Gastroesophageal sphincter (tissue), 4 donors: ENCODE results near the gene SLC19A3. TPM values are rescaled to one million over a fixed set of nuclear protein-coding genes. Genes with fewer than 3 reads are reported as not detected.
"Not testable (repeated sequence)": the region's sequence is repeated elsewhere in the genome, so short reads cannot be mapped to it uniquely, and the experiment has no call there.

ENCODE experiments used
- ATAC-seq: fragments of 150-250 bp; one replicate; pipeline ENCODE4 v1.9.1; 2016; ENCODE audit warnings: mild to moderate bottlenecking, moderate library complexity
- H3K27ac ChIP-seq, 4 donors: fragments of 200-600 bp; sonication (generic) in 3 of 4; 1 replicate in 3 of 4; 2 replicates in 1 of 4; pipeline ENCODE4 v1.5.1; 2016 to 2019
- H3K27me3 ChIP-seq: fragments of 200-600 bp; sonication (generic); one replicate; pipeline ENCODE4 v1.5.1; 2019
- H3K36me3 ChIP-seq, 2 donors: fragments of 200-600 bp; sonication (generic); one replicate each; pipeline ENCODE4 v1.5.1; 2019; ENCODE audit warnings: control low read depth in 1 of 2
- H3K4me1 ChIP-seq, 3 donors: fragments of 200-600 bp; sonication (generic); 1 replicate in 2 of 3; 2 replicates in 1 of 3; pipeline ENCODE4 v1.5.1; 2016 to 2019; ENCODE audit warnings: control low read depth in 2 of 3
- H3K4me3 ChIP-seq, 2 donors: fragments of 200-600 bp; sonication (generic); one replicate each; pipeline ENCODE4 v1.5.1; 2019; ENCODE audit warnings: mild to moderate bottlenecking in 1 of 2, moderate library complexity in 1 of 2
- H3K9me3 ChIP-seq, 3 donors: fragments of 200-600 bp; sonication (generic); one replicate each; pipeline ENCODE4 v1.5.1; 2017 to 2019; ENCODE audit warnings: control low read depth in 2 of 3
- EP300 ChIP-seq: sonication (generic); formaldehyde crosslinking; IDR thresholded peaks from one replicate; pipeline ENCODE4 v1.6.1; 2017; ENCODE audit warnings: antibody characterized with exemption, mild to moderate bottlenecking
- POLR2A ChIP-seq, 2 donors: fragments of 450-650 bp; IDR thresholded peaks; one replicate each; pipeline ENCODE4 v1.6.1; 2017; ENCODE audit warnings: antibody characterized with exemption in 2 of 2, mild to moderate bottlenecking in 2 of 2, moderate library complexity in 1 of 2
- POLR2AphosphoS5 ChIP-seq: sonication (generic); formaldehyde crosslinking; IDR thresholded peaks from one replicate; pipeline ENCODE4 v1.6.1; 2017; ENCODE audit warnings: antibody characterized with exemption
- WGBS, 2 donors: methylation state at CpG; one replicate each; pipeline ENCODE4 v1.1.5; 2018; ENCODE audit warnings: low coverage in 1 of 2; 5-methylcytosine and 5-hydroxymethylcytosine counted together
- total RNA-seq, 4 donors: library from RNA; depleted of rRNA; stranded (reverse); fragments of >200 nt; gene quantifications; one replicate each; pipeline ENCODE4 v1.1.0, GENCODE V29; 2016
- TF ChIP-seq, protein P1 (sequence below), 4 experiments: fragments of 200-600 bp in 2 of 4; fragments of 450-650 bp in 2 of 4; sonication (generic) in 1 of 4; IDR thresholded peaks; one replicate each; pipeline ENCODE4 v1.5.1; 2017 to 2019; ENCODE audit warnings: antibody characterized with exemption in 4 of 4, mild to moderate bottlenecking in 2 of 4, moderate library complexity in 2 of 4

SLC19A3 gene
- total RNA-seq, 4 donors from 2014 or later, result 0.69 to 3.5 (median 1.8) TPM; not detected in 1

DNA sequence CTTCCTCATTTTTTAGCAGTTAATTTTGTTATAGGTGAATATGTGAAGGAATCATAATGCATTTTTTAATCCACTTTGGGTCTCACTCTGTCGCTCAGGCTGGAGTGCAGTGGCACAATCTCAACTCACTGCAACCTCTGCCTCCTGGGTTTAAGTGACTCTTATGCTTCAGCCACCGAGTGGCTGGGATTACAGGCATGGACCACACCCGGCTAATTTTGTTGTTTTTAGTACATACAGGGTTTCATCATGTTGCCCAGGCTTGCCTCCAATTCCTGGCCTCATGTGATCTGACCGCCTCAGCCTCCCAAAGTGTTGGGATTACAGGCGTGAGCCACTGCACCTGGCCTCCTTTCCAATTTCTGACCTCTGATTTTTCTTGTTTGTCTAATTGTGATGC, 33.6 kb downstream of the SLC19A3 start:
- no peak overlapping the region for H3K27ac ChIP-seq
- H3K36me3 ChIP-seq, result no peaks in the 10 kb centered on the region
- H3K4me3 ChIP-seq, result no peak overlapping the region
- TF ChIP-seq, protein P1, sequence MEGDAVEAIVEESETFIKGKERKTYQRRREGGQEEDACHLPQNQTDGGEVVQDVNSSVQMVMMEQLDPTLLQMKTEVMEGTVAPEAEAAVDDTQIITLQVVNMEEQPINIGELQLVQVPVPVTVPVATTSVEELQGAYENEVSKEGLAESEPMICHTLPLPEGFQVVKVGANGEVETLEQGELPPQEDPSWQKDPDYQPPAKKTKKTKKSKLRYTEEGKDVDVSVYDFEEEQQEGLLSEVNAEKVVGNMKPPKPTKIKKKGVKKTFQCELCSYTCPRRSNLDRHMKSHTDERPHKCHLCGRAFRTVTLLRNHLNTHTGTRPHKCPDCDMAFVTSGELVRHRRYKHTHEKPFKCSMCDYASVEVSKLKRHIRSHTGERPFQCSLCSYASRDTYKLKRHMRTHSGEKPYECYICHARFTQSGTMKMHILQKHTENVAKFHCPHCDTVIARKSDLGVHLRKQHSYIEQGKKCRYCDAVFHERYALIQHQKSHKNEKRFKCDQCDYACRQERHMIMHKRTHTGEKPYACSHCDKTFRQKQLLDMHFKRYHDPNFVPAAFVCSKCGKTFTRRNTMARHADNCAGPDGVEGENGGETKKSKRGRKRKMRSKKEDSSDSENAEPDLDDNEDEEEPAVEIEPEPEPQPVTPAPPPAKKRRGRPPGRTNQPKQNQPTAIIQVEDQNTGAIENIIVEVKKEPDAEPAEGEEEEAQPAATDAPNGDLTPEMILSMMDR (IDR thresholded peaks at IDR 0.05), result no peak
- TF ChIP-seq POLR2AphosphoS5 (no peak), POLR2A (IDR thresholded peaks at IDR 0.05) (no peak), EP300 (no peak)
- 73 to 77% methylated on average over 5 of the region's 5 CpGs for WGBS, 2 donors
- ATAC-seq, result no peak
- H3K27me3 ChIP-seq, result no peaks in the 10 kb centered on the region
- no peaks in the 10 kb centered on the region for H3K4me1 ChIP-seq
- no peaks in the 10 kb centered on the region for H3K9me3 ChIP-seq

DNA sequence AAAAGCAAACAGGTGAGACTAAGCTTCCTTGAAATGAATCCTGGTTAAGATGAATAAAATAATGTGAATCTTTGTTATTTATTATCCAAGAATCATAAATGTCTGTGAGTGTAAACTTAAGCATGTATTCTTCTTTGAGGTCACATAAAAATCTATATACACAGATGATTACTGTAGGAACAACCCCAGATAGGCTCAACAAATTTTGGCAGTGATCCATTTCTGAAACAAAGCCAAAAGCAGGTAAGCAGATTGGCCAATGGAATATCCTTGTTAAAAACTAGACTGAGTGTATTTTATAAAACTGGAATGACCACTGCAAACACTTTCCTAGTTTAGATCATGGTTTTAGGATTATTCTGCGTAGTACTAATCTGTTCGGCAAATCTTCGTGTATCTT, 39.9 kb downstream of the SLC19A3 start:
- ATAC-seq, result no peak
- Histone ChIP-seq H3K4me1 (no peaks in the 10 kb centered on the region), H3K36me3 (no peaks in the 10 kb centered on the region), H3K4me3 (no peak overlapping the region), H3K27ac (no peak overlapping the region), H3K9me3 (no peaks in the 10 kb centered on the region), H3K27me3 (no peaks in the 10 kb centered on the region)
- 86 to 90% methylated on average over 3 of the region's 3 CpGs for WGBS, 2 donors
- TF ChIP-seq POLR2AphosphoS5 (no peak), EP300 (no peak), POLR2A (IDR thresholded peaks at IDR 0.05) (no peak)
- TF ChIP-seq, protein P1 (IDR thresholded peaks at IDR 0.05), result no peak

DNA sequence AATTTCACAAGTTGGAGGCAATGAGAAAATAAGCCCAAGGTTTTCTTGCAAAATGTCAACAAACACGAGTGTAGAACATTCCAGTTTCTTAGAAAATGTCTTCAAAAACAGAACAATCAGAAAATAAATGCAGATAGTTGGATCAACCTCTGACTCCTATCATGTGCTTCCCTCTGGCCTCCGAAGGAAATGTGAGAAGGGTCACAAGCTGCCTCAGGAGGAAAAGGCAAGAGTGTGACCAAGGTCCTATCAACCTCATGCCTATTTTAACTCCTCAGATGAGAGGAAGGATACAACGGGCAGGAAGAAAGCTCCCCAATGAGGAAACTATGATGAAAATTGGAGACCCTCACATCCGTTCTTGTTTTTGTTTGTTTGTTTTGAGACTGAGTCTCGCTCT, 43.3 kb downstream of the SLC19A3 start:
- no peaks in the 10 kb centered on the region for H3K36me3 ChIP-seq
- H3K4me3 ChIP-seq, result no peak overlapping the region
- H3K4me1 ChIP-seq, result no peaks in the 10 kb centered on the region
- H3K27ac ChIP-seq, result no peak overlapping the region
- TF ChIP-seq POLR2A (IDR thresholded peaks at IDR 0.05) (no peak), POLR2AphosphoS5 (no peak), EP300 (no peak)
- TF ChIP-seq, protein P1 (IDR thresholded peaks at IDR 0.05), result no peak
- no peaks in the 10 kb centered on the region for H3K27me3 ChIP-seq
- WGBS, 2 donors, result 60 to 64% methylated on average over 5 of the region's 5 CpGs
- ATAC-seq, result no peak
- no peaks in the 10 kb centered on the region for H3K9me3 ChIP-seq

DNA sequence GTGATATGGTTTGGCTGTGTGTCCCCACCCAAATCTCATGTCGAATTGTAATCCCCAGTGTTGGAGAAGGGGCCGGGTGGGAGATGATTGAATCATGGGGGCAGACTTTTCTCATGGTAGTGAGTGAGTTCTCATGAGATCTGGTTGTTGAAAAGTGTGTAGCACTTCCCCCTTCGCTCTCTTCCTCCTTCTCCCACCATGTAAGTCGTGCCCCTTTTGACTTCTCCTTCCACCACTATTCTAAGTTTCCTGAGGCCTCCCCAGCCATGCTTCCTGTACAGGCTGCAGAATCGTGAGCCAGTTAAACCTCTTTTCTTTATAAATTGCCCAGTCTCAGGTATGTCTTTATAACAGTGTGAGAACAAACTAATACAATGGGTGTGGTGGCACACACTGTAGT, 44.2 kb downstream of the SLC19A3 start:
- ATAC-seq, H3K4me1 ChIP-seq, H3K9me3 ChIP-seq, H3K27me3 ChIP-seq, H3K36me3 ChIP-seq, H3K27ac ChIP-seq, H3K4me3 ChIP-seq: not testable (repeated sequence)
- WGBS, 2 donors, result 69 to 81% methylated on average over 4 to 5 of the region's 5 CpGs

DNA sequence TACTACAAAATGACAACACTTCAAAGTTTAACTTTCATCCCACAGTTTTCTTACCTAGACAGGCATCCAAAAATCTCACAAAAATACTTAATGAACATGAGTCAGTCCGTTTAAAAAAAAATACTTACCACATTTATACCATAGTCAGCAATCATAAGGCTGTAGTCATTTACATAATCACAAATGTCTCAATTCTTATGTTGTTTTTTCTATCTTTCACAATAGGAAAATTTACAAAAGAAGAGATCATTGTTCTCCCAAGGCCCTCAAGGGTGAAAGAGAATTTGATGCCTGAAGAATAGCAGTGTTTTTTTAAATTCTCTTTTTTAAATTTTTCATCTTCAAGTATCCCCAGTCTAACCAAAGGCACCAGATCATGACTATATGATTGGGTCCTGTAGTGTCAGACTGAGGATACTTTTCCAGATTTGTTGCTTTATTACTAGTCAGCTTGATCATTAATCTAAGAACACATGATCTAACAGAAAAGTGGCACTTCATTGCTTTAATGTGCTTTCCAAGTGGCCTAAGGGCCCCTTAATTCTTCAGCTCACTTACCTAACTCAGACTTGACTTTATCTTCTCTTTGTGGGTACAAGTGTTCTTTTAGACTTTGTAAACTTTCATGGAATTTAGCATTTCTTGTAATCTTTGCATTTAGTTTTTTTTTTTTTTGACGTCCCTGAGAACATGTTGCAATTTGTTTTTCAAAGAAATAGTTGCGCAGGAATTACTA, 46.5 kb downstream of the SLC19A3 start:
- Histone ChIP-seq H3K9me3 (no peaks in the 10 kb centered on the region), H3K27me3 (no peaks in the 10 kb centered on the region), H3K27ac (no peak overlapping the region), H3K4me1 (no peaks in the 10 kb centered on the region), H3K4me3 (no peak overlapping the region), H3K36me3 (no peaks in the 10 kb centered on the region)
- no peak for ATAC-seq
- TF ChIP-seq EP300 (no peak), POLR2AphosphoS5 (no peak), POLR2A (IDR thresholded peaks at IDR 0.05) (no peak)
- TF ChIP-seq, protein P1 (IDR thresholded peaks at IDR 0.05), result no peak
- 59 to 61% methylated on average over 3 of the region's 3 CpGs for WGBS, 2 donors

DNA sequence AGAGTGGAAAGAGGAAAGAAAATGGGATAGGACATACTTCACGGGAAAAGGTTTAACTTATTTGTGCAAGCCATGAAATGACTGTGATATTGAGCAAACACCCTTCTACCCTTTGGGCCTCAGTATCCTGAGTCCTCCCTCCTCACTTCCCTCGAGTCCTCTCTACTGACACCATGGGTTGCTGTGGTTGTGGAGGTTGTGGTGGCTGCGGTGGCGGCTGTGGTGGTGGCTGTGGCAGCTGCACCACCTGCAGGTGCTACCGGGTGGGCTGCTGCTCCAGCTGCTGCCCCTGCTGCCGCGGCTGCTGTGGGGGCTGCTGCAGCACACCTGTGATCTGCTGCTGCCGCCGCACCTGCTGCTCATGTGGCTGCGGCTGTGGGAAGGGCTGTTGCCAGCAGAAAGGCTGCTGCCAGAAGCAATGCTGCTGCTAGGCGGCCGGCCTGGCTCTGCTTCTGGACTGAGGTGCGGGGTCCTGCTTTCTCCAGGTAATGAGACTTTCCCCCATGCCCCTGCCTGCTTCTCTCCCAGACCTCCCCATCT, 51.1 kb downstream of the SLC19A3 start, which contains the start of gene SCYGR5:
TSS of gene SCYGR5 (plus strand) at position 174 of the 540 bp plus-strand sequence. CDS start at position 174, 0 bp downstream.
- H3K36me3 ChIP-seq, H3K4me1 ChIP-seq, H3K27ac ChIP-seq, ATAC-seq, H3K4me3 ChIP-seq, H3K27me3 ChIP-seq, H3K9me3 ChIP-seq: not testable (repeated sequence)
- WGBS, 2 donors, result 88 to 92% methylated on average over 1 to 7 of the region's 13 CpGs
